Activated naive CD4-positive, alpha-beta T cell treated with Interleukin-2 at 50 U/mL for 16 hours (primary cell): ENCODE data around the gene ACTG2.
"Not testable (repeated sequence)": the region's sequence is repeated elsewhere in the genome, so short reads cannot be mapped to it uniquely, and the experiment has no call there.

Source experiments
- DNase-seq: peaks from one replicate; pipeline ENCODE4 v3.0.0-alpha.2; 2020

ACTG2 gene

GRCh38 chr2:73892631-73893329, at the start of gene ACTG2:
Gene ACTG2, plus strand, starts transcription at chr2:73893008. Its CDS starts 8,304 bp downstream, at chr2:73901312.
- no peak for DNase-seq

DNA sequence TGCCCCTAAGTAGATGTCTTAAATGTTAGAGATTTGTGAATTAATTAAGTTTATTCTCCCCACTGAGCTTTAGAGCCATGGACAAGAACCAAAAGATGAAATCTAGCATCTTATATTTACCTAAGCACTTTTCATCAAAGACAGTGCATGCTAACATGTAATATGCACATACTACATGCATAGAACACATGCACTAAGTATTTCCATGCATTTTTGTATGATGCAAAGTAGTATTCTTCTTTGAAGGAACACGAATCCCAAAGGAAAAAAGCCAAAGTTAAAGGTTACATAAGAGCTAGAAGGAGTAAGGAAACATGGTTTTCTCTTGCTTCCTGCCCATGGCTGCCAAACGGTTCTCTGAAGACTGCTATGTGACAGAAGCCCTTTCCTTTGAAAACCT, 48.7 kb upstream of the ACTG2 start:
- DNase-seq: no peak

DNA sequence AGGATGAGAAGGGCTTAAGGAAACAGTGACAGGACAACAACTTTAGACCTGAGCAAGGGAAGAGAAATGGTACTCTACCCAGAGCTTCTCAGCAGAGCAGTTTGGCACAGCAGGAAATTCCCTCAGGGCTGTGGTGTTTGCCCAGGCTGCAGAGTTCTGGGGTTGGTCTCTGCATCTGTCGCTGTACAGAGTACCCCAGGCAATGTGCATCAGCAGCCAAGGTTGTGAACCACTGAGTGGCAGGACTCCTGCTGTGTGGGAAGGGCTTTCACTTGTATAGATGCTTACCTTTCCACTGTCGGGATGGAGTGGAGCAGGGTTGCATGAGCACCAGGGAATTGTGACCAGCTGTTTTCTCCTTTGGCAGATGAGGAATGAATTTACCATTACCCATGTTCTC, 42.8 kb upstream of the ACTG2 start:
- DNase-seq: no peak

- no peak for DNase-seq
Observed at GRCh38 chr2:73851274-73851673, 41.5 kb upstream of the ACTG2 start.

DNA sequence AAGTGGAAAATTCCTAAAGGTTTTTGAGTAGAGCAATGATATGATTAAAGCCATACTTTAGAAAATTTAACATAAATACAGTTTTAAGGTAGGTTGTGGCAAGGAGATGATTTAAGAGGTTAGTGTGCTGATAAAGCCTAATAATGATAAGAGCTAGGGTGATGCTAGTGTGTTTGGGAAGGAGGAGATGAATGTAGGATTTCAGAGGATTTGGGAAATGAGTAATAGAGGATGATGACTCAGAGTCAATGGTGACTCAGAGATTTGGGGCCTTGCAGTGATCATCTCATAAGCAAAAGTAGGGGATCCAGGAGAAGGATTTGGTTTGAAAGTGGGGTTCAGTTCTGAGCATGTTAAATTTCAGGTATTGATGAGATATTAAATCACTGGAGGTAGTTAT, 40.8 kb upstream of the ACTG2 start:
- no peak for DNase-seq

DNA sequence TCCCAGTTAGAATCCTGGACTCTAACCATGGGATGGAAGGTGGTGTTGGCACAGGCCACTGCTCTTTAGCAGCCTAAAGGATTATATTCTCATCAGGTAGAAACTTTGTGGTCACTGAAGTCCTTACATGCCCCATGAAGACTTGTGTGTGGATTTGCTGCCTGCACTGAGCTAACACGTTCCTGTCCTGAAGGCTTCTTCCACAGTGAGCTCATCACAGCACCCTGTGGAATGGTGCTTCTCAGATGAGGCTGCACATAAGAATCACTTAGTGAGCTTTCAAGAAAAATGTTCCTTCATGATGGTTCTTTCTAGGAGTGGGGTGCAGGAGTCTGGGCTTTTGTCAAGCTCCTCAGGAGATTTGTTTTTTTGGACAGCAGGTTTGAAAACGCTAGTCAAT, 37.3 kb upstream of the ACTG2 start:
- no peak for DNase-seq

GRCh38 chr2:73856214-73856613, 36.6 kb upstream of the ACTG2 start:
- no peak for DNase-seq

DNA sequence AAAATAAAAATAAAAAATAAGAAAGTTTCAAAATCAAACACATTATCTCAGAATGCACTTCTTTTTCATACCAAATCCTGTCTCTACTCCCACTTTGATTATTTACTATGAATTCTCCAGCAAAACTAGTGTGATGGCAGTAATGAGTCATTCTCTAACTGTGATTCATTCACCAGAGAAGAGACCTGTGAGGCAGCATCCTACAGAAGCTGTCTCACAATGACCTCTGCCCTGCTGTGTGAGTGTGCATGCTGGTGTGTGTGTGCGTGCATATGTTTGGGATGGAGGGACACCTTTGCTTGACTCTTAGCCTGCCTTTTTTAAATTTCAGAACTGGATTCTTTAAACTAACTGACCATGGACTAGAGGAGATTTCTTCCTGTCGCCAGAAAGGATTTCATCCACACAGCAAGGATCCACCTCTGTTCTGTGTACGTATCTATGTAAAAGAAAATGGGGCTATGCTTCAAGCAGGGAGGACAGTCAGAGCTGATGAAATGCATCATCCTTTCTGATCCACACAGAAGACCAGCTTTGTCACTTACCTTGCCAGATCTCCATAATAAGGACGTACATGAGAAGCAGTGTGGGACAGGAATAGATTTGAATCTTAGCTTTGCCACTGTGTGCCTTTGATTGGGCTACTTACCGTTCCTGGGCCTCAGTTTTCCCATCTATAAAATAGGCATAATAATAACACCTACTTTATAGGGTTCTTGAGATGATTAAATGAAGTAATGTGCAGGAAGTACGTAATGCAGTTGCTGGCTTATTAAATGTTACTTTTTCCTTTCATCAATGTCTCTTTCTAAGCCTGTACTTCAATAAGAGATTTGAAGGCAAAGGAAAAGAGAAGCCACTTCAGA, 32.9 kb upstream of the ACTG2 start:
- DNase-seq: peak; percentile 39

- no peak for DNase-seq
Observed at GRCh38 chr2:73862987-73863386, 29.8 kb upstream of the ACTG2 start.

- DNase-seq: no peak
Observed at GRCh38 chr2:73868204-73868978, 24.4 kb upstream of the ACTG2 start.

- DNase-seq: no peak
Observed at GRCh38 chr2:73870084-73870483, 22.7 kb upstream of the ACTG2 start.

DNA sequence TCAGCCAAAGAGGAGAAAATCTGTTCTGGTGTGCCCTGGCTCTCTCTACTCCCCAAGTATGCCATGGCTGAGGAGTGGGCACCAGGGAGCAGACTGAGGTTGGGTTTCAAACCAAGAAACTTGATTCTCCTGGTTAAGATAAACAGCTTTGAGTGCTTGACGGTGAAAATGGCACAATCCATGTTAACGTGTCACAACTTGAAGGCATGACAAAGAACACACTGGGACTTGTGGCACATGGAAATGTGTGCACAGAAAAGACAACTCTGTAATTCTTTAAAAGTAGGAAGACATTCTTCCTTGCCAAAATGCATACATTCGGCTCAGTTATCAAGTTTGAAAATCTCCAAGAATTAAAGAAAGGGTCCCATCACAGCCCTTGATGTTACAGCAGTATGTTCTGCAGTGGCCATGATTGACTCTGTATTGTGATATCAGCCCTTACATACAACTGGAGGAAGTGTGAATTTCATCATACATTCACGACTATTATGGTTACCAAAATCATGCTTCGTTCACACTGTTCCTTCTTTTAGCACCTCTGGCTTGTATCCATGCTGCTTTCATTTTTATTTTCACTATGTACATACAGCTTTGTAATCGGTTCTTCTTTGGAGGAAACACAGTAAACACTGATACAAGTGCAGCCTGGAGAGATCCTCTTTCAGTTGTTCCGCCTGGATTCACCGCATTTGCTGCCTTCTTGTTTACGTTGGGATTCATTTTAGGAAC, 15.6 kb upstream of the ACTG2 start:
- no peak for DNase-seq

- not testable (repeated sequence) for DNase-seq
Observed at GRCh38 chr2:73877984-73878383, 14.8 kb upstream of the ACTG2 start.

- DNase-seq: no peak
Observed at GRCh38 chr2:73885406-73885805, 7.4 kb upstream of the ACTG2 start.

DNA sequence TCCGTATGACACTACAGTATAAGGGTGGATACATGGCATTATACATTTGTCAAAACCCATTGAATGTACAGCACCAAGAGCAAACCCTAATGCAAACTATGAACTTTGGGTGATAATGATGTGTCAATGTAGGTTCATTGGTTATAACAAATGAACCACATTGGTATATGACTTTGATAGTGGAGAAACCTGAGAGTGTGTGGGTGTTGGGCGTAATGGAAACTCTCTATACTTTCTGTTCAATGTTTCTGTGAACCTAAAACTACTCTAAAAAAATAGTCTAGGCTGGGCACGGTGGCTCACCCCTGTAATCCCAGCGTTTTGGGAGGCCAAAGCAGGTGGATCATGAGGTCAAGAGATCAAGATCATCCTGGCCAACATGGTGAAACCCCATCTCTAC, 6.5 kb upstream of the ACTG2 start:
- DNase-seq: peak; percentile 41

- not testable (repeated sequence) for DNase-seq
Observed at GRCh38 chr2:73887596-73888353, 5.0 kb upstream of the ACTG2 start.

DNA sequence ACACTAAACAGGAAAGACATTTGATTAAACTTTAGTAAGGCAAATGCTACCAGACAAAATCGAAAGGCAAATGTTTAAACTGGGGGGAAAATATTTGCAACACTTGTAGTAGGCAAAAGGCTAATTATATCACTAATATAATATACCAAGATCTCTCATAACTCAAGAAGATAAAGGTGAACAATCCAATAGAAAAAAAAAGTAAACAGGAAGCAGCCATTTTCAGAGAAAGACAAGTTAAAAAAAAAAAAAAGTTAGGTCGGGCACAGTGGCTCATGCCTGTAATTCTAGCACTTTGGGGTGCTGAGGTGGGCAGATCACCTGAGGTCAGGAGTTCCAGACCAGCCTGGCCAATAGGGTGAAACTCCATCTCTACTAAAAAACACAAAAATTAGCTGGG, 4.4 kb upstream of the ACTG2 start:
- no peak for DNase-seq

DNA sequence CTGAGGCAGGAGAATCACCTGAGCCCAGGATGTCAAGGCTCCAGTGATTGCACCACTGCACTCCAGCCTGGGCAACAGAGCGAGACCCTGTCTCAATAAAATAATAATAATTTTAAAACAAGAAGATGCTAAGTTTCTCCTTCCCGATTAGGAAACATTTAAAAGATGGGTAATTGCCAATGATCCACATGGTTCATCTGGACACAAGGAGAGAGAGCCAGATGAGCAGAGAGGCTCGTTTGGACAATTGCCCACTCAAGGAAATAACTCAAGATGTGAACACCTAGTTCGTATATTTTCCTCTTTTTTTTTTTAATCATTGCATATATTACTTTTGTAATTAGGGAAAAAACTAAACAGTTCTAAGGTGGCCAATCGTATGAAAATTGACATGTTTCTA, 3.6 kb upstream of the ACTG2 start:
- no peak for DNase-seq

- DNase-seq: no peak
Observed at GRCh38 chr2:73890301-73891092, 2.3 kb upstream of the ACTG2 start.

GRCh38 chr2:73891276-73891901, 1.4 kb upstream of the ACTG2 start:
- no peak for DNase-seq
